Measurements from ENCODE around the gene MTRR.

The MTRR gene

GRCh38 chr5:7868773-7869473 lies at the start of gene MTRR, which contains the start of gene FASTKD3:
Gene MTRR (plus strand): TSS chr5:7869148. CDS start chr5:7870795, 1,647 bp downstream.
Gene FASTKD3 (minus strand): TSS chr5:7869031. CDS start chr5:7868083, 948 bp downstream.
- DNase-seq, result peak; percentile 95

GRCh38 chr5:7822449-7822848 lies 46.5 kb upstream of the MTRR start:
- DNase-seq, result no peak

GRCh38 chr5:7823594-7823993 lies 45.4 kb upstream of the MTRR start:
- no peak for DNase-seq

DNA sequence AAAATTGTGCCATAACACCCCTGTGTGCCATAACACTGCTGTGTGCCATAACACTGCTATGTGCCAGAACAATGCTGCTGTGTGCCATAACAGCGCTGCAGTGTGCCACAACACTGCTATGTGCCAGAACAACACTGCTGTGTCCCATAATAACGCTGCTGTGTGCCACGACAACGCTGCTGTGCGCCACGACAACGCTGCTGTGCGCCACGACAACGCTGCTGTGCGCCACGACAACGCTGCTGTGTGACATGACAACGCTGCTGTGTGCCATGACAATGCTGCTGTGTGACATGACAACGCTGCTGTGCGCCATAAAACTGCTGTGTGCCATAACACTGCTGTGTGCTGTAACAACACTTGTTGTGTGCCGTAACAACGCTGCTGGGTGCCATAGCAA lies 44.0 kb upstream of the MTRR start:
- no peak for DNase-seq

DNA sequence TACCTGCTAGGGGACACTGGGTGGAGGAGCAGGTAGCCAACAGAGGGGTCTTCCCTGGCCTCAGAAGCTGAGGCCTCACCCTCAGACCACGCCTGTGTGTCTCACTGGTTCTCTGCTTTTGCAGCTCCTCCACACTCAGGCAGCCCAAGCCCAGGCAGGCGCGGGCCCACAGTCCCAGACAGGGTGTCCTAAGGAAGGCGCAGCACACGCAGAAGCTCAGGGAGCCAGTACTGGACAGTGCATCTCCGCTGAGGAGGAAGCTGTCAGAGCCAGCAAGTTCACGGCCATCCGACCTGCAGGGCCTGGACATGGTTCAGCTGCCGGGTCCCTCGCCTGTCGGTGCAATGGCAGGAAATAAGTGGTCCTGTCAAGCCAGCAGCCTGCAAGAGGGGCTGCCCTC lies 43.3 kb upstream of the MTRR start:
- DNase-seq, result no peak

DNA sequence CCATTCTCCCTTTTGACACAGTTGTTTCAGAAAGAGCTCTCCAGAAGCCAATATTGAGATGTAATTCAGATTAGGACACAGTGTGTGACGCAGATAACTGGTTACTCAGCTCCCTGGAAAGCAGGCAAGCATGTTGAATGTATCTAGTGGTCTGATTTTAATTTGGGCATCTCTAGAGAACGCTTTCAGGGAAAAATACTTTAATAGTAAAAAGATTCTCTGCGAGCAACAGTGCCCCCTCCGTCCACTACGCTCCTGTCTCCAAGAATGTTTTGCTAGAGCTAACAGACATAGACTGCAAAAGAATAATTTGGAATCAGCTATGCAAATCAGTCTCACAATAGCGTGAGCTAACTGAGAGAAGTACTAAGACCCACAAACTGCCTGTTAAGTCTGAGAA lies 41.3 kb upstream of the MTRR start:
- no peak for DNase-seq

GRCh38 chr5:7828269-7828668 lies 40.7 kb upstream of the MTRR start:
- DNase-seq, result no peak

DNA sequence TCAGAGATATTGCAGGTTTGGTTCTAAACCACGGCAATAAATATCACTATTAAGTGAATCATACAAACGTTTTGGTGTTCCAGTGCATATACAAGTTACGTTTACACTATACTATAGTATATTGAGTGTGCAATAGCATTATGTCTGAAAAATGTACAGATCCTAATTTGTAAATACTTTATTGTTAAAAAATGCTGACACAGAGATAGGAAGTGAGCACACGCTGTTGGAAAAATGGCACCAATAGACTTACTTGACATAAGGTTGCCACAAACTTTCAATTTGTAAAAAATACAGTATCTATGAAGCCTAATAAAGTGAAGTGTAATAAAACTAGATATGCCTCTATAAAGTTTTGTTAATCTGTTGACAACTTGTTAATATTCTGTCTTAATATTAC lies 34.0 kb upstream of the MTRR start:
- DNase-seq, result no peak

DNA sequence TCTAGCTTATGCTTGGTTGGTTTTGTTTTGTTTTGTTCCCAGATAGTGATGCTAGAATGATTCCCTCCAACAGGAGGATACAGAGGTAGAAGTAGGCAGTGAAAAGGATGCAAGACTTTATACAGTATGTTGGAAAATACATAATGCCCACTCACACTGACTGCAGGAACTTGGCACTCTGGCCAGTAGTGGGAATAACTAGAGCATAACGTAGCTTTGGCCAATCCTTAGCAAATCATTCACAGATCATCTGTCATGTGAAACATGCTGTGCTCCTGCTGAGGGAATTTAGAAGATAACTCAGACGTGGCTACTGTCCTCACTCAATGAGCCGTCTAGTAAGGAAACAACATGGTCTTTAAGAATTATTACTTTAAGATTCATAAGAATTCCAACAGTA lies 31.5 kb upstream of the MTRR start:
- no peak for DNase-seq

- DNase-seq, result no peak
Measured at GRCh38 chr5:7842531-7842930, 26.4 kb upstream of the MTRR start.

- no peak for DNase-seq
Measured at GRCh38 chr5:7844901-7845300, 24.0 kb upstream of the MTRR start.

- no peak for DNase-seq
Measured at GRCh38 chr5:7845557-7845956, 23.4 kb upstream of the MTRR start.

DNA sequence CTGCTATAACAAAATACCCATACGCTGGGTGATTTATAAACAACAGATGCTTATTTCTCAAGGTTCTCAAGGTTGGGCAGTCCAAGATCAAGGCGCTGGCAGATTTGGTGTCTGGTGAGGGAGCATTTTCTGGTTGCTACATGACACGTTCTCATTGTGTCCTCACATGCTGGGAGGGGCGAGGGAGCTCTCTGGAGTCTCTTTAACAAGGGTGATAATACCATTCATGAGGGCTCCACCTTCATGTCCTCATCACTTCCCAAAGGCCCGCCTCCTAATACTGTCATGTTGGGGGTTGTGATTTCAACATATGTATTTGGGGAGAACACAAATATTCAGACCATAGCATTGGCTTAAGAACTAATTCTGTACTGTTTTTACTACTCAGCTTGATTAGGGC lies 22.6 kb upstream of the MTRR start:
- no peak for DNase-seq

DNA sequence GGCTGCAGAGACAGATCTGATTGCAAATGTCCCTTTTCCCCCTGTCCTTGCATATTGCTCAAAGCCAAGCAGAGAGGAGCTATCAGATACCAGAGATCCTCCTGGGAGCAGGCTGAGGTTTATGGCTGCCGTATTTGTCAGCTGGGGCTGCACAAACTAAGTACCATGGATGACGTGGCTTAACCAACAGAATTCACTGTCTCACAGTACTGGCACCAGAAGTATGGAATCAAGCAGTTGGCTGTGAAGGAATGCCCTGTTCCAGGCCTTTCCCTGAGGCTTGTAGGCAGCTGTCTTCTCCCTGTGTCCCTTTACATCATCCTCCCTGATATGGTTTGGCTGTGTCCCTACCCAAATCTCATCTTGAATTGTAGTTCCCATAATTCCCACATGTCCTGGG lies 20.7 kb upstream of the MTRR start:
- DNase-seq, result no peak

DNA sequence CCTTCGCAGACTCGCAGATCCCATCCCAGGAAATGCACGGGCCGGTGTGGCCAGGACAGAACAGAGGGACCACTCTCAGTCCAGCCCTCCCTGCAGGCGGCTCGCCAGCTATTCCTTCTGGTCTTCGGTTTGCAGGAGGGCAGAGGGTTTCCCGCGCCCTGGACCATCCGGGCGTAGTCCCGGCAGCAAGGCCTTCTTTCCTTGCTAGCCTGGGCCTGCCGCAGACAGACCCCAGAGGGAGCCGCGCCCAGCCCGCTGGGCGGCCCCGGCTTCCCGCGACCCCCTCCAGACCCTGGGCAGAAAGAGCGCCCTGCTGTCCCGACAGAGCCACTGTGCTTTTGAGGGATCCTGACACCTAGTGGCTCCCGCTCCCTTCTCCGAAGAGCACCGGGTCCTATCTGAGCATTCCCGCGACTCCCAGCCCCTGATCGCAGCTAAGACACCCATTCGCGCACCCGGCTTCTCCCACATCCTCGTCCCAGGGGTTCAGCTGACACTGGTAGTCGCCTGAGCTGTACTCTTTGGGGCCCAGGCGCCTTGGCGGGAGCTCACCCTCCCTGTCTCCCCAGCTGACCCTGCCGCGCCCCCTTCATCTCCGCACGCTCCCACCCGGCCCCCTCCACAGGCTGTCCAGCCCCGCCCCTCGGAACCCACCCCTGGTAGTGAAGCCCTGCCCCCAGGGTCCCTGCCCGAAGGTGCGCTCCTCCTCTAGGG lies 19.1 kb upstream of the MTRR start:
- no peak for DNase-seq

DNA sequence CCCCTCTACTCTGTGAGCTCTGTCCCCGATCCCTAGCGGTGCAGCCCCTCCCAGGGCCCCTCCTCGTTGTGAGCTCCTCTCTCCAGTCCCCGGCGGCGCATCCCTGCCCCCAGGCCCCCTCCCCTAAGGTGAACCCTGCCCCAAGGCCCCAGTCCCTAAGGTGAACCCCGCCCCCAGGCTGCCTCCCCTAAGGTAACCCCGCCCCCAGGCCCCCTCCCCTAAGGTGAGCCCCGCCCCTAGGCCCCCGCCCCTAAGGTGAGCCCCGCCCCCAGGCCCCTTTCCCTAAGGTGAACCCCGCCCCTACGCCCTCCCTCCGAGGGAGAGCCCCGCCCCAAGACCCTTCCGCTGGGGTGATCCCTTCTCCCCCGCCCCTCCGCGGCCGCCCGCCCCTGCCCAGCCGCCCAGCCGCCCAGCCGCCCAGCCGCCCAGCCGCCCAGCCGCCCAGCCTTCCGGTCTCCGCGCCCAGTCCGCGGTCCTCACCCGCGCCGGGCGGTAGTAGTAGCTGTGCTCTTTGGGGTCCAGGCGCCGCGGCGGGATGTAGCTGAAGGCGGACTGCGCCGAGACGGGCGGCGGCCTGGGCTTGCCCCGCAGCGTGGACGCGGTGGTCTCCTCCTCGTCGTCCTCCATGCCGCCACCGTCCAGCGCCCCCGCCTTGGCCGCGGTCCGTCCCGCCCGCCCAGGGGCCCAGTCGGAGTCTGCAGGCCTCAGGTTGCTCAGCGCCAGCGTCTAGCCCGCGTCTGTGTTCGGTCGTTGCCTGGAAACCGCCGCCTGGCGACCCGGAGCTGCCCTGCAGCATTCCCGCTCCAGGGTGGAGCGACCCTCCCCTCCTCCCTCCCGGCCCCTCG lies 18.3 kb upstream of the MTRR start, which contains the start of gene CFAP90:
Gene CFAP90, minus strand, starts transcription at position 739 of the 845 bp plus-strand sequence. Its CDS starts 112 bp downstream, at position 627.
- no peak for DNase-seq

DNA sequence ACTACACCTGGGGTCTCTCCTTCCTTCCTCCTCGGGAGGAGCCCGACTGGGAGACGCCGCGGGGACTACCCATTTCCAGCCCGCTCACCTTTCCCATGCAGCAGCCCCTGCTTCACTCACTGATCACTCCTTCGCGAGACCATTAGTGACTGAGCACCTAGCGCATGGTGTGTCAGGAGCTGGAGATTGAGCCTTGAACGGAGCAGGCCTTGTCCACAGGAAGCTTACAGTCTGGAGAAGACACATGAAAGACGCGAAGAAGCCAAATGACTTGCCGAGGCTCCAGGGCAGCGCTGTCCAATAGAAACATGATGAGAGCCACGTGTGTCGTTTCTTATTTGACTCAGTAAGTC lies 17.7 kb upstream of the MTRR start:
- no peak for DNase-seq

DNA sequence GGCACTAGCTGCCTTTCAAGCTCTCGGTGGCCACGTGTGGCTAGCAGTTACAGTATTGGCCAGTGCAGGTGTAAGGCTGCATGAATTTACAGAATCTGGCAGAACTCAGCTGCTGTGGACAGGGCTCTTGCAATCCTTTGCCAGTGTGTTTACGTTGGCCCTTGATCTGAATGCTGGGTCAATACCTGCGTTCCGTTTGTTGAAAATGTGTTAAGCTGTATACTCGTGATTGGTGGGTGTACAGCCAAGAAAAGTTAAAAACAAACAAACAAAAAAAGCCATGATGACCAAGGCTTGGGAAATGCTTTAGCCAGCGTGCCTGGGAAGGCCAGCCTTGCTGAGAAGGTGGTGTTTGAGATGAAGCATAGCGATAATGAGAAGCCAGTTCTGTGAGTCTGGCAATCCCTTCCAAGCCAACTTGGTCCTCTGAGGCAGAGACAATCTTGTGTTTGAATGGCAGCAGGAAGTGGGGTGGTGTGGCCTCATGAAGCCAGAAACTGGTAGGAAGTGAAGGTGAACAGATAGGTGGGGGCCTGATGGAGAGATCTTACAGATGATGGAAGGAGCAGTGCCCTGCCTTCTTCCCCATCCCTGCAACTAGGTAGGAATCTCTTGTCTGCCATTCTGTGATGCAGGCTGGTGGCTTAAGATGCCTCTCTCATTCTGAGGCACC lies 17.2 kb upstream of the MTRR start:
- DNase-seq, result no peak

- DNase-seq, result no peak
Measured at GRCh38 chr5:7852542-7852941, 16.4 kb upstream of the MTRR start.

- DNase-seq, result no peak
Measured at GRCh38 chr5:7852988-7853387, 16.0 kb upstream of the MTRR start.

DNA sequence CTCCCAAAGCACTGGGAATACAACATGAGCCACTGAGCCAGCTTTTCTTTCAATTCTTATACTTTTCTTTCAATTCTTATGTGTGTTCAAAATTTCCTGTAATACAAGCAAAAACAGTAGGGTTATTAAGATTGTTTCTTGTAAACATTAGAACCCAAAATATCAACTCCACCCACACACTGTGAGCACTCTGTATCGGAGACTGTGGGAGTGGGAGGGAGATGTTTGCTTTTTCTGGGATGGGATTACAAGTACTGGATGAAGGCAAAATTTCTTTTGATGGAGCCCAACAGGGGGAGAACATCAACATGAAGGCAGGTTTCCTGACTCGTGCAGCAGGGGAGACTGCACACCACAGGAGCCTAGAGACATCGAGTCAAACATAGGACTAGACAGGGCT lies 13.3 kb upstream of the MTRR start:
- no peak for DNase-seq

DNA sequence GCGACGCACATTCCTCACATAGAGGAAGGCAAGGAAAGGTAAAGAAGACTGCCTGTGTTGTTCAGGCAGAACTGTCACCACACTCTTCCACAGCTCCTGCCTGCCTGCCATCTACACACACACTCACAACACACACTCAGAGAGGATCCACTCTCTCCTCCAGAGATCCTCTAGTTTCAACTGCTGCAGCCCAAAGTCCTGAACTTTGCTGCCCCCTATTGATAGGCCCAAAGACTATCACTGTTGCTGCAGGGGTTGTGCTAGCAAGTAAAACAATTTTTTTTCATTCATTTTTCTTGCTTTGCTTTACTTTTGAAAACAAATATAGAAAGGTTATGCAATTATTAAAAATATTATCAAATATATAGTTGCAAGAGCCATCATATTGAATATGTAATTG lies 12.1 kb upstream of the MTRR start:
- DNase-seq, result peak; percentile 46

- DNase-seq, result no peak
Measured at GRCh38 chr5:7857361-7857760, 11.6 kb upstream of the MTRR start.
